IMR-90 (cell line): ENCODE data around the gene FAM193A. TPM values are rescaled to one million over a fixed set of nuclear protein-coding genes. Genes with fewer than 3 reads are reported as not detected.

ENCODE experiments used
- ATAC-seq: fragments of 200-7000 bp; cut with Tn5 transposase; 2 replicates; pipeline ENCODE4 v1.9.1; 2020; ENCODE audit warnings: low read depth, mild to moderate bottlenecking, moderate library complexity
- BruUV-seq: library from RNA; stranded (reverse); fragments of 400-500 nt; replicated peaks from 2 replicates; lab custom pipeline; 2021; lab: Mats Ljungman, UMichigan
- CTCF ChIA-PET: fragments of 300-600 bp; formaldehyde crosslinking; extraction: SDS; loops from one replicate; lab custom pipeline; 2021; ENCODE audit warnings: antibody characterized with exemption; lab: Yijun Ruan, JAX
- POLR2A ChIA-PET: fragments of 300-600 bp; sonication (Branson Sonifier 250); formaldehyde crosslinking; loops from one replicate; lab custom pipeline; 2022; ENCODE audit warnings: antibody characterized with exemption; ENCODE audit not compliant: unreplicated experiment; lab: Charles Lee
- DNase-seq: peaks from one replicate; pipeline ENCODE4 v3.0.0; 2013
- H2AFZ ChIP-seq: replicated peaks from 2 replicates; pipeline ENCODE3; 2013; ENCODE audit warnings: low read length, mild to moderate bottlenecking; ENCODE audit not compliant: poor library complexity
- H2AK5ac ChIP-seq: 2 replicates; pipeline ENCODE4 v1.6.1; 2013; ENCODE audit warnings: low read depth, low read length, inconsistent platforms
- H2AK9ac ChIP-seq: replicated peaks from 2 replicates; pipeline ENCODE3; 2013; ENCODE audit warnings: mild to moderate bottlenecking, low read depth, low read length, moderate library complexity; ENCODE audit not compliant: poor library complexity
- H2BK120ac ChIP-seq: 2 replicates; pipeline ENCODE4 v1.6.1; 2013; ENCODE audit warnings: low read depth, low read length, inconsistent platforms
- H2BK15ac ChIP-seq: 3 replicates; pipeline ENCODE4 v1.6.1; 2013; ENCODE audit warnings: low read depth, low read length, inconsistent platforms
- H2BK20ac ChIP-seq: 2 replicates; pipeline ENCODE4 v1.6.1; 2013; ENCODE audit warnings: low read depth, mild to moderate bottlenecking, inconsistent platforms, low read length, moderate library complexity
- H2BK5ac ChIP-seq: 2 replicates; pipeline ENCODE4 v1.6.1; 2013; ENCODE audit warnings: mild to moderate bottlenecking, low read depth, low read length, inconsistent platforms; ENCODE audit not compliant: poor library complexity, severe bottlenecking
- H3K14ac ChIP-seq: replicated peaks from 2 replicates; pipeline ENCODE4 v1.6.1; 2013; ENCODE audit warnings: low read depth, low read length, inconsistent platforms
- H3K18ac ChIP-seq: 2 replicates; pipeline ENCODE4 v1.6.1; 2013; ENCODE audit warnings: low read depth, low read length, control low read depth
- H3K23ac ChIP-seq: 2 replicates; pipeline ENCODE4 v1.6.1; 2013; ENCODE audit warnings: low read depth, low read length, inconsistent platforms
- H3K27ac ChIP-seq: 2 replicates; pipeline ENCODE4 v1.5.1; 2013; ENCODE audit warnings: mild to moderate bottlenecking, control low read depth, low read length; ENCODE audit not compliant: insufficient read depth
- H3K27me3 ChIP-seq: 2 replicates; pipeline ENCODE4 v1.6.1; 2013; ENCODE audit warnings: low read length; ENCODE audit not compliant: control insufficient read depth, insufficient read depth
- H3K36me3 ChIP-seq: 2 replicates; pipeline ENCODE4 v1.6.1; 2013; ENCODE audit warnings: low read length, mixed read lengths; ENCODE audit not compliant: control insufficient read depth, insufficient read depth
- H3K4ac ChIP-seq: 2 replicates; pipeline ENCODE4 v1.6.1; 2013; ENCODE audit warnings: low read depth, low read length, inconsistent platforms
- H3K4me1 ChIP-seq: 2 replicates; pipeline ENCODE4 v1.6.1; 2013; ENCODE audit warnings: low read length, mixed read lengths; ENCODE audit not compliant: control insufficient read depth, insufficient read depth
- H3K4me2 ChIP-seq: 2 replicates; pipeline ENCODE4 v1.6.1; 2013; ENCODE audit warnings: low read depth, mild to moderate bottlenecking, control low read depth, low read length, moderate library complexity
- H3K4me3 ChIP-seq: 2 replicates; pipeline ENCODE4 v1.5.1; 2013; ENCODE audit warnings: low read depth, mild to moderate bottlenecking, control low read depth, low read length, moderate library complexity; ENCODE audit not compliant: insufficient read depth
- H3K56ac ChIP-seq: 2 replicates; pipeline ENCODE4 v1.6.1; 2013; ENCODE audit warnings: low read length, inconsistent platforms; ENCODE audit not compliant: insufficient read depth; ENCODE audit errors: extremely low read depth
- H3K79me1 ChIP-seq, 2 experiments: 2 replicates each; pipeline ENCODE4 v1.6.1; 2013; ENCODE audit warnings: low read length in 2 of 2, inconsistent platforms in 1 of 2, low read depth in 1 of 2
- H3K9ac ChIP-seq: 2 replicates; pipeline ENCODE4 v1.6.1; 2013; ENCODE audit warnings: low read depth, low read length, control low read depth
- H3K9me1 ChIP-seq: 2 replicates; pipeline ENCODE4 v1.6.1; 2013; ENCODE audit warnings: low read length, inconsistent platforms; ENCODE audit not compliant: insufficient read depth
- H3K9me3 ChIP-seq: 2 replicates; pipeline ENCODE4 v1.6.1; 2013; ENCODE audit warnings: low read length; ENCODE audit not compliant: control insufficient read depth, insufficient read depth
- H4K20me1 ChIP-seq: 2 replicates; pipeline ENCODE4 v1.6.1; 2013; ENCODE audit warnings: low read length, inconsistent platforms; ENCODE audit not compliant: insufficient read depth
- H4K5ac ChIP-seq: 2 replicates; pipeline ENCODE4 v1.6.1; 2013; ENCODE audit warnings: mild to moderate bottlenecking, low read depth, low read length, control low read depth
- H4K8ac ChIP-seq, 2 experiments: 2 replicates each; pipeline ENCODE4 v1.6.1; 2013; ENCODE audit warnings: low read depth in 2 of 2, low read length in 2 of 2, control low read depth in 1 of 2, inconsistent platforms in 1 of 2
- H4K91ac ChIP-seq: 2 replicates; pipeline ENCODE4 v1.6.1; 2013; ENCODE audit warnings: low read depth, low read length, inconsistent platforms; ENCODE audit not compliant: insufficient read depth
- BHLHE40 ChIP-seq: fragments of 150-350 bp; IDR thresholded peaks from 2 replicates; pipeline ENCODE4 v1.6.1; 2016; ENCODE audit warnings: mild to moderate bottlenecking, low read depth, low read length
- CHD1 ChIP-seq: IDR thresholded peaks from 2 replicates; pipeline ENCODE4 v1.6.1; 2012; ENCODE audit warnings: low read depth, low read length, improper control_type of control experiment
- CTCF ChIP-seq: conservative IDR thresholded peaks from 2 replicates; pipeline ENCODE4 v1.5.1; 2012; ENCODE audit warnings: mild to moderate bottlenecking, low read depth, low read length, improper control_type of control experiment
- ELK1 ChIP-seq: fragments of 150-350 bp; IDR thresholded peaks from 2 replicates; pipeline ENCODE4 v1.6.1; 2016; ENCODE audit warnings: low read depth, mild to moderate bottlenecking, low read length, moderate library complexity, borderline replicate concordance
- FOS ChIP-seq: fragments of 150-350 bp; IDR thresholded peaks from 2 replicates; pipeline ENCODE4 v1.6.1; 2016; ENCODE audit warnings: low read depth, low read length
- MAFK ChIP-seq: IDR thresholded peaks from 2 replicates; pipeline ENCODE4 v1.6.1; 2012; ENCODE audit warnings: low read depth, low read length, improper control_type of control experiment
- MAZ ChIP-seq: IDR thresholded peaks from 2 replicates; pipeline ENCODE4 v1.6.1; 2012; ENCODE audit warnings: low read depth, mild to moderate bottlenecking, low read length, improper control_type of control experiment, moderate library complexity, borderline replicate concordance
- POLR2A ChIP-seq: IDR thresholded peaks from 2 replicates; pipeline ENCODE4 v1.6.1; 2012; ENCODE audit warnings: mild to moderate bottlenecking, low read depth, low read length
- RAD21 ChIP-seq: IDR thresholded peaks from 2 replicates; pipeline ENCODE4 v1.6.1; 2012; ENCODE audit warnings: low read length, improper control_type of control experiment
- RCOR1 ChIP-seq: IDR thresholded peaks from 2 replicates; pipeline ENCODE4 v1.6.1; 2012; ENCODE audit warnings: mild to moderate bottlenecking, low read length, improper control_type of control experiment; ENCODE audit not compliant: insufficient replicate concordance
- SMC3 ChIP-seq: fragments of 150-350 bp; IDR thresholded peaks from 2 replicates; pipeline ENCODE4 v1.6.1; 2016; ENCODE audit warnings: low read depth, mild to moderate bottlenecking, antibody characterized with exemption, low read length, moderate library complexity
- WGBS, 2 experiments: methylation state at CpG; one replicate each; pipeline versions ENCODE4 v1.1.5 to v1.1.7; 2013; ENCODE audit warnings: missing lambda C conversion rate in 2 of 2; ENCODE audit not compliant: insufficient read length in 1 of 2; ENCODE audit errors: extremely low coverage in 2 of 2; 5-methylcytosine and 5-hydroxymethylcytosine counted together
- dilution Hi-C: fragments of 300-500 bp; cut with HindIII; formaldehyde crosslinking; loops from one replicate; pipeline ENCODE4 v1.14.3; 2018; ENCODE audit warnings: low sequenced_read_pairs; ENCODE audit not compliant: unreplicated experiment
- in situ Hi-C: fragments of 300-500 bp; cut with MboI; formaldehyde crosslinking; loops from 3 replicates; pipeline ENCODE4 v1.14.3; 2019; ENCODE audit warnings: low sequenced_read_pairs, inconsistent platforms, mixed read lengths
- intact Hi-C: fragments of 100-400 bp; cut with micrococcal nuclease; formaldehyde crosslinking; loops from 2 replicates; pipeline ENCODE4 v1.10.0; 2022
- polyA plus RNA-seq, 3 experiments: library from polyadenylated mRNA; depleted of rRNA; stranded (reverse); fragments of >200 nt; gene quantifications; 2 replicates each; pipeline ENCODE4 v1.2.3, GENCODE V29; 2012; ENCODE audit warnings: low replicate concordance in 1 of 3
- total RNA-seq: library from RNA; depleted of rRNA; stranded (reverse); fragments of >200 nt; gene quantifications from 2 replicates; pipeline ENCODE4 v1.2.3, GENCODE V29; 2012

The FAM193A gene
- total and polyA plus RNA-seq, 2 of the 4 experiments (the other 2 are of a cell fraction) = 6.8 to 11.0 TPM

- Histone ChIP-seq H3K4ac (no peak overlapping the region), H2BK15ac (no peak overlapping the region), H3K4me1 (peaks cover 24% of the 10 kb centered on the region), H3K4me3 (no peak overlapping the region), H4K8ac (no peak overlapping the region), H3K9ac (no peak overlapping the region), H2AK9ac (no peak overlapping the region), H3K23ac (no peak overlapping the region), H2BK20ac (no peak overlapping the region), H4K91ac (no peak overlapping the region), H3K14ac (no peak overlapping the region), H2BK5ac (no peak overlapping the region), H3K18ac (no peak overlapping the region), H4K5ac (no peak overlapping the region), H3K9me1 (peaks cover 37% of the 10 kb centered on the region), H3K27ac (no peak overlapping the region), H2AFZ (no peak overlapping the region), H3K36me3 (peaks cover 15% of the 10 kb centered on the region), H3K56ac (no peak overlapping the region), H2BK120ac (no peak overlapping the region), H3K9me3 (no peaks in the 10 kb centered on the region), H4K20me1 (peaks cover 71% of the 10 kb centered on the region), H2AK5ac (no peak overlapping the region), H3K79me1 (peaks cover 32 to 74% of the 10 kb centered on the region in 2 experiments), H3K4me2 (no peak overlapping the region), H3K27me3 (no peaks in the 10 kb centered on the region)
- dilution Hi-C loops = no loop called here
- intact Hi-C loops = no loop called here
- 100% methylated on average over 3 of the region's 6 CpGs; no CpG with 5 or more reads in 1 of the 2 experiments for WGBS, 2 experiments
- in situ Hi-C loops = no loop called here
- POLR2A ChIA-PET = no interaction called here
- DNase-seq (no peak), ATAC-seq (no peak)
- TF ChIP-seq SMC3 (no peak), MAZ (no peak), RCOR1 (no peak), BHLHE40 (no peak), FOS (no peak), MAFK (no peak), RAD21 (no peak), POLR2A (no peak), CTCF (no peak), ELK1 (no peak), CHD1 (no peak)
- no TSS peak for BruUV-seq
- CTCF ChIA-PET = no interaction called here
These were observed 64.4 kb downstream of the FAM193A start for GRCh38 chr4:2600878-2601277.
